BJ (cell line): Measurements from ENCODE around the gene RAB23. TPM values are rescaled to one million over a fixed set of nuclear protein-coding genes. Genes with fewer than 3 reads are reported as not detected.

Experiments used
- CTCF ChIA-PET: fragments of 350-600 bp; formaldehyde crosslinking; extraction: SDS; loops from one replicate; lab custom pipeline; 2021; ENCODE audit warnings: antibody characterized with exemption, inconsistent platforms; lab: Yijun Ruan, JAX
- POLR2A ChIA-PET: fragments of 300-600 bp; sonication (Branson Sonifier 250); formaldehyde crosslinking; extraction: SDS; loops from one replicate; lab custom pipeline; 2021; ENCODE audit warnings: antibody characterized with exemption; lab: Charles Lee
- DNase-seq: peaks from one replicate; pipeline ENCODE4 v3.0.0-alpha.2; 2011; ENCODE audit warnings: low read depth
- H3K27me3 ChIP-seq: 2 replicates; pipeline ENCODE4 v1.6.0; 2011; ENCODE audit warnings: low read length; ENCODE audit not compliant: control insufficient read depth, insufficient read depth
- H3K36me3 ChIP-seq: 2 replicates; pipeline ENCODE4 v1.5.1; 2011; ENCODE audit warnings: low read length; ENCODE audit not compliant: control insufficient read depth, insufficient read depth
- H3K4me3 ChIP-seq: 2 replicates; pipeline ENCODE4 v1.5.1; 2011; ENCODE audit warnings: low read depth, mild to moderate bottlenecking, control low read depth, low read length
- polyA plus RNA-seq: library from polyadenylated mRNA; depleted of rRNA; stranded (reverse); fragments of >200 nt; gene quantifications from 2 replicates; pipeline ENCODE4 v1.2.3, GENCODE V29; 2011; rRNA removed
- TF ChIP-seq, protein P1 (sequence below): IDR thresholded peaks from 2 replicates; pipeline ENCODE4 v1.5.1; 2011; ENCODE audit warnings: low read depth, mild to moderate bottlenecking, control low read depth, inconsistent platforms, low read length, moderate library complexity; ENCODE audit not compliant: insufficient read depth

Gene RAB23
- polyA plus RNA-seq, 1 experiment = 20.6 TPM

DNA sequence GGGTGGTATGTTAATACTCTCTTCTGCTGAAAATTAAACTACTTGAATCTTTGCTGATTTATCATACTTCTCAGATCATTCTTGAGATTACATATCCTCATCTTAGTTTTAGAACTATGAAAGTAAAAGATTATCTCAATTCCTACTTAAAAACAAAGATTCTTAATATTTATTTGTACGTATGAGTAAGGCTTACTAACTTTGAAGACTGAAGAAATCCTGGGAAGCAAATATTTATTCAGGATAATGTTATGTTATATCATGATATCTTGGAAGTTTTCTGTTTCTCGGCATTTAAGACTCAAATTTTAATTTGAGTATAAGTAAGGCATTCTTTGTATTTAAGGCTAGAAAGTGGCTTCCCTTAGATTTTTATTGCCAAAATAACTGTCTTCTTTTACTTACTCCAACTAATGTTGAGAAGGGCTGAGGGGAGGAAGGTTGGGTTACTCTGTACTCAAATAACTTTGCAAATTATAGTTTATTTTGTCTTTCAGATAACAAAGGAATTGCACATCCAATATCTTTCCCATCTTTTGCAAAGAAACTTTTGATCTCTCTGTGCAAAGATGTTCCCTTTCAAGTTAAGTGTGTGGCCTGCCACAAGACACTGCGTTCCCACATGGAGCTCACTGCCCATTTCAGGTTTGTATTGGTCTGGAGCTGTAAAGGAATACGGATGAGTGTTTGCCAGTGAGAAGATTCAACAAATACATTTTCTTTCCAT is 80.5 kb downstream of the RAB23 start:
- no peaks in the 10 kb centered on the region for H3K27me3 ChIP-seq
- CTCF ChIA-PET = no interaction called here
- TF ChIP-seq, protein P1, sequence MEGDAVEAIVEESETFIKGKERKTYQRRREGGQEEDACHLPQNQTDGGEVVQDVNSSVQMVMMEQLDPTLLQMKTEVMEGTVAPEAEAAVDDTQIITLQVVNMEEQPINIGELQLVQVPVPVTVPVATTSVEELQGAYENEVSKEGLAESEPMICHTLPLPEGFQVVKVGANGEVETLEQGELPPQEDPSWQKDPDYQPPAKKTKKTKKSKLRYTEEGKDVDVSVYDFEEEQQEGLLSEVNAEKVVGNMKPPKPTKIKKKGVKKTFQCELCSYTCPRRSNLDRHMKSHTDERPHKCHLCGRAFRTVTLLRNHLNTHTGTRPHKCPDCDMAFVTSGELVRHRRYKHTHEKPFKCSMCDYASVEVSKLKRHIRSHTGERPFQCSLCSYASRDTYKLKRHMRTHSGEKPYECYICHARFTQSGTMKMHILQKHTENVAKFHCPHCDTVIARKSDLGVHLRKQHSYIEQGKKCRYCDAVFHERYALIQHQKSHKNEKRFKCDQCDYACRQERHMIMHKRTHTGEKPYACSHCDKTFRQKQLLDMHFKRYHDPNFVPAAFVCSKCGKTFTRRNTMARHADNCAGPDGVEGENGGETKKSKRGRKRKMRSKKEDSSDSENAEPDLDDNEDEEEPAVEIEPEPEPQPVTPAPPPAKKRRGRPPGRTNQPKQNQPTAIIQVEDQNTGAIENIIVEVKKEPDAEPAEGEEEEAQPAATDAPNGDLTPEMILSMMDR = no peak
- no peaks in the 10 kb centered on the region; the same call in 1 of the 2 replicates for H3K36me3 ChIP-seq
- DNase-seq = no peak
- POLR2A ChIA-PET = no interaction called here
- H3K4me3 ChIP-seq = no peak overlapping the region

DNA sequence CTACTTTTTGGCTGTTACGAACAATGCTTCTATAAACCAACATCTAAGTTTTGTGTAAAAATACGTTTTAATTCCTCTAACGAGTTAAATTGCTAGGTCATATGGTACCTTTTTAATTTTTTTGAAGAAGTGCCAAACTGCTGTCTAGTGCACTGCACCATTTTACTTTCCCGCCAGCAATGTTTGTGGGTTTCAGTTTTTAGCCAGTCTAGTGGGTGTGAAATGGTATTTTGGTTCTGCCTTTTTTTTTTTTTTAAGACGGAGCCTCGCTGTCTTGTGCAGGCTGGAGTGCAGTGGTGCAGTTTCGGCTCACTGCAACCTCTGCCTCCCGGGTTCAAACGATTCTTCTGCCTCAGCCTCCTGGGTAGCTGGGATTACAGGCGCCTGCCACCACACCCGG is 84.1 kb downstream of the RAB23 start:
- no peaks in the 10 kb centered on the region for H3K27me3 ChIP-seq
- ChIA-PET POLR2A (no interaction called here), CTCF (interaction anchor here (1.7 kb wide), 1 partner anchor 24 kb away, joined by 3 read pairs; no protein-coding TSS in a partner anchor)

DNA sequence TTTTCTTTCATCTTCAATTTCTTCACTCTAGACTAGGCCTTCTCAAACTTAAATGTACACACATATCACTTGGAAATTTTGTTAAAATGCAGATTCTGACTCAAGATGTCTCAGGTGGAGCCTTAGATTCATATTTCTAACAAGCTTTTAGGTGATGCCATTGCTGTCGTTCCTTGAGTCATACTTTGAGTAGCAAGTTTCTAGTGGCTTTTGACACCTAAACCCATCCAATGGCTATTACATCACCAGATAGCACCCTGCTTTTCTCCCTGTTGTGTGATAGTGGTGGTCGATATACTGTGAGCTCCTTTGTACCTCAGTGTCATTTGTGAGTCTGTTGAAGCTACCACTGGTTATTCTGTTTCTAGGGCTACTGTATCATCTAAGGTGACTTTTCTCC is 84.8 kb downstream of the RAB23 start:
- DNase-seq = no peak
- Histone ChIP-seq H3K4me3 (no peak overlapping the region), H3K27me3 (no peaks in the 10 kb centered on the region), H3K36me3 (no peaks in the 10 kb centered on the region; the same call in none of the 2 replicates)
- ChIA-PET CTCF (interaction anchor here (1.7 kb wide), 1 partner anchor 25 kb away, joined by 3 read pairs; no protein-coding TSS in a partner anchor), POLR2A (no interaction called here)
- TF ChIP-seq, protein P1 = no peak

More for the DNA sequence above, 84.1 kb downstream of the RAB23 start:
- Histone ChIP-seq H3K4me3 (no peak overlapping the region), H3K36me3 (no peaks in the 10 kb centered on the region; the same call in none of the 2 replicates)
- no peak for DNase-seq
- TF ChIP-seq, protein P1 = no peak

Other genes starting within 250 kb of the RAB23 start
- gene KIAA1586, start 175.6 kb downstream of the RAB23 start, polyA plus RNA-seq = 2.3 and 5.5 TPM in 2 replicates
- 12.4 and 25.0 TPM in 2 replicates for gene ZNF451, start 132.1 kb downstream of the RAB23 start, polyA plus RNA-seq
- gene BAG2, start 50.0 kb downstream of the RAB23 start, polyA plus RNA-seq = 11.2 and 22.1 TPM in 2 replicates
- 12.5 and 25.7 TPM in 2 replicates for gene PRIM2, start 95.3 kb upstream of the RAB23 start, polyA plus RNA-seq